IMR-90 (cell line): ENCODE results near the gene PLCL1. TPM values are rescaled to one million over a fixed set of nuclear protein-coding genes. Genes with fewer than 3 reads are reported as not detected.

Experiments
- ATAC-seq: fragments of 200-7000 bp; cut with Tn5 transposase; 2 replicates; pipeline ENCODE4 v1.9.1; 2020; ENCODE audit warnings: low read depth, mild to moderate bottlenecking, moderate library complexity
- BruUV-seq: library from RNA; stranded (reverse); fragments of 400-500 nt; replicated peaks from 2 replicates; lab custom pipeline; 2021; lab: Mats Ljungman, UMichigan
- CTCF ChIA-PET: fragments of 300-600 bp; formaldehyde crosslinking; extraction: SDS; loops from one replicate; lab custom pipeline; 2021; ENCODE audit warnings: antibody characterized with exemption; lab: Yijun Ruan, JAX
- POLR2A ChIA-PET: fragments of 300-600 bp; sonication (Branson Sonifier 250); formaldehyde crosslinking; loops from one replicate; lab custom pipeline; 2022; ENCODE audit warnings: antibody characterized with exemption; ENCODE audit not compliant: unreplicated experiment; lab: Charles Lee
- DNase-seq: peaks from one replicate; pipeline ENCODE4 v3.0.0; 2013
- H2AFZ ChIP-seq: replicated peaks from 2 replicates; pipeline ENCODE3; 2013; ENCODE audit warnings: low read length, mild to moderate bottlenecking; ENCODE audit not compliant: poor library complexity
- H2AK5ac ChIP-seq: 2 replicates; pipeline ENCODE4 v1.6.1; 2013; ENCODE audit warnings: low read depth, low read length, inconsistent platforms
- H2AK9ac ChIP-seq: replicated peaks from 2 replicates; pipeline ENCODE3; 2013; ENCODE audit warnings: mild to moderate bottlenecking, low read depth, low read length, moderate library complexity; ENCODE audit not compliant: poor library complexity
- H2BK120ac ChIP-seq: 2 replicates; pipeline ENCODE4 v1.6.1; 2013; ENCODE audit warnings: low read depth, low read length, inconsistent platforms
- H2BK15ac ChIP-seq: 3 replicates; pipeline ENCODE4 v1.6.1; 2013; ENCODE audit warnings: low read depth, low read length, inconsistent platforms
- H2BK20ac ChIP-seq: 2 replicates; pipeline ENCODE4 v1.6.1; 2013; ENCODE audit warnings: low read depth, mild to moderate bottlenecking, inconsistent platforms, low read length, moderate library complexity
- H2BK5ac ChIP-seq: 2 replicates; pipeline ENCODE4 v1.6.1; 2013; ENCODE audit warnings: mild to moderate bottlenecking, low read depth, low read length, inconsistent platforms; ENCODE audit not compliant: poor library complexity, severe bottlenecking
- H3K14ac ChIP-seq: replicated peaks from 2 replicates; pipeline ENCODE4 v1.6.1; 2013; ENCODE audit warnings: low read depth, low read length, inconsistent platforms
- H3K18ac ChIP-seq: 2 replicates; pipeline ENCODE4 v1.6.1; 2013; ENCODE audit warnings: low read depth, low read length, control low read depth
- H3K23ac ChIP-seq: 2 replicates; pipeline ENCODE4 v1.6.1; 2013; ENCODE audit warnings: low read depth, low read length, inconsistent platforms
- H3K27ac ChIP-seq: 2 replicates; pipeline ENCODE4 v1.5.1; 2013; ENCODE audit warnings: mild to moderate bottlenecking, control low read depth, low read length; ENCODE audit not compliant: insufficient read depth
- H3K27me3 ChIP-seq: 2 replicates; pipeline ENCODE4 v1.6.1; 2013; ENCODE audit warnings: low read length; ENCODE audit not compliant: control insufficient read depth, insufficient read depth
- H3K36me3 ChIP-seq: 2 replicates; pipeline ENCODE4 v1.6.1; 2013; ENCODE audit warnings: low read length, mixed read lengths; ENCODE audit not compliant: control insufficient read depth, insufficient read depth
- H3K4ac ChIP-seq: 2 replicates; pipeline ENCODE4 v1.6.1; 2013; ENCODE audit warnings: low read depth, low read length, inconsistent platforms
- H3K4me1 ChIP-seq: 2 replicates; pipeline ENCODE4 v1.6.1; 2013; ENCODE audit warnings: low read length, mixed read lengths; ENCODE audit not compliant: control insufficient read depth, insufficient read depth
- H3K4me2 ChIP-seq: 2 replicates; pipeline ENCODE4 v1.6.1; 2013; ENCODE audit warnings: low read depth, mild to moderate bottlenecking, control low read depth, low read length, moderate library complexity
- H3K4me3 ChIP-seq: 2 replicates; pipeline ENCODE4 v1.5.1; 2013; ENCODE audit warnings: low read depth, mild to moderate bottlenecking, control low read depth, low read length, moderate library complexity; ENCODE audit not compliant: insufficient read depth
- H3K56ac ChIP-seq: 2 replicates; pipeline ENCODE4 v1.6.1; 2013; ENCODE audit warnings: low read length, inconsistent platforms; ENCODE audit not compliant: insufficient read depth; ENCODE audit errors: extremely low read depth
- H3K79me1 ChIP-seq, 2 experiments: 2 replicates each; pipeline ENCODE4 v1.6.1; 2013; ENCODE audit warnings: low read length in 2 of 2, inconsistent platforms in 1 of 2, low read depth in 1 of 2
- H3K9ac ChIP-seq: 2 replicates; pipeline ENCODE4 v1.6.1; 2013; ENCODE audit warnings: low read depth, low read length, control low read depth
- H3K9me1 ChIP-seq: 2 replicates; pipeline ENCODE4 v1.6.1; 2013; ENCODE audit warnings: low read length, inconsistent platforms; ENCODE audit not compliant: insufficient read depth
- H3K9me3 ChIP-seq: 2 replicates; pipeline ENCODE4 v1.6.1; 2013; ENCODE audit warnings: low read length; ENCODE audit not compliant: control insufficient read depth, insufficient read depth
- H4K20me1 ChIP-seq: 2 replicates; pipeline ENCODE4 v1.6.1; 2013; ENCODE audit warnings: low read length, inconsistent platforms; ENCODE audit not compliant: insufficient read depth
- H4K5ac ChIP-seq: 2 replicates; pipeline ENCODE4 v1.6.1; 2013; ENCODE audit warnings: mild to moderate bottlenecking, low read depth, low read length, control low read depth
- H4K8ac ChIP-seq, 2 experiments: 2 replicates each; pipeline ENCODE4 v1.6.1; 2013; ENCODE audit warnings: low read depth in 2 of 2, low read length in 2 of 2, control low read depth in 1 of 2, inconsistent platforms in 1 of 2
- H4K91ac ChIP-seq: 2 replicates; pipeline ENCODE4 v1.6.1; 2013; ENCODE audit warnings: low read depth, low read length, inconsistent platforms; ENCODE audit not compliant: insufficient read depth
- RCOR1 ChIP-seq: IDR thresholded peaks from 2 replicates; pipeline ENCODE4 v1.6.1; 2012; ENCODE audit warnings: mild to moderate bottlenecking, low read length, improper control_type of control experiment; ENCODE audit not compliant: insufficient replicate concordance
- dilution Hi-C: fragments of 300-500 bp; cut with HindIII; formaldehyde crosslinking; loops from one replicate; pipeline ENCODE4 v1.14.3; 2018; ENCODE audit warnings: low sequenced_read_pairs; ENCODE audit not compliant: unreplicated experiment
- in situ Hi-C: fragments of 300-500 bp; cut with MboI; formaldehyde crosslinking; loops from 3 replicates; pipeline ENCODE4 v1.14.3; 2019; ENCODE audit warnings: low sequenced_read_pairs, inconsistent platforms, mixed read lengths
- intact Hi-C: fragments of 100-400 bp; cut with micrococcal nuclease; formaldehyde crosslinking; loops from 2 replicates; pipeline ENCODE4 v1.10.0; 2022
- polyA plus RNA-seq, 3 experiments: library from polyadenylated mRNA; depleted of rRNA; stranded (reverse); fragments of >200 nt; gene quantifications; 2 replicates each; pipeline ENCODE4 v1.2.3, GENCODE V29; 2012; ENCODE audit warnings: low replicate concordance in 1 of 3
- total RNA-seq: library from RNA; depleted of rRNA; stranded (reverse); fragments of >200 nt; gene quantifications from 2 replicates; pipeline ENCODE4 v1.2.3, GENCODE V29; 2012

Gene PLCL1
- total and polyA plus RNA-seq, 2 of the 4 experiments (the other 2 are of a cell fraction) = 0.14 to 0.18 TPM

DNA sequence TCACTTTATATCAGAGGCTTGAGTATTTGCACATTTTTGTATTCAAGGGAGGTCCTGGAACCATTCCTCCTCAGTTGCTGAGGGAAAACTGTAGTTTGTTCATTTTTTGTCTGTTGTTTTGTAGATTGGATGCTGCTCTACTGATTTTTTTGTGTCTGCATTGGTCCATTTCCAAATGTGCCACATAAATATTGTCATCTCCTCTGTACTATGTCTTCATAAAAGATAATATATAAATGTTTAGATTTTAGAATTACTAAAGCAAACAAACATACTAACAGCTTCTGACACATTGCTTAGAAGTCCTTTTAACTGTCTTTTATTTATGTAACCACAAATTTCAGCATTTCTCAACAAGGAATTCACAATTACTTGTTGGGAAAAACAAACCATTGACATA is 356.8 kb downstream of the PLCL1 start:
- Histone ChIP-seq H3K18ac (no peak overlapping the region), H3K36me3 (no peaks in the 10 kb centered on the region), H4K20me1 (no peaks in the 10 kb centered on the region), H3K79me1 (no peaks in the 10 kb centered on the region), H3K4me2 (no peak overlapping the region), H2BK120ac (no peak overlapping the region), H3K27me3 (no peaks in the 10 kb centered on the region), H3K56ac (no peak overlapping the region), H3K4me1 (no peaks in the 10 kb centered on the region), H3K23ac (no peak overlapping the region), H2BK15ac (no peak overlapping the region), H2BK20ac (no peak overlapping the region), H4K8ac (no peak overlapping the region), H3K9ac (no peak overlapping the region), H2AFZ (no peak overlapping the region), H3K9me1 (no peaks in the 10 kb centered on the region), H3K9me3 (no peaks in the 10 kb centered on the region), H2AK5ac (no peak overlapping the region), H4K91ac (no peak overlapping the region), H2BK5ac (no peak overlapping the region), H3K27ac (no peak overlapping the region), H3K4me3 (no peak overlapping the region), H3K4ac (no peak overlapping the region), H3K14ac (no peak overlapping the region), H4K5ac (no peak overlapping the region), H2AK9ac (no peak overlapping the region)
- intact Hi-C loops = no loop called here
- in situ Hi-C loops = no loop called here
- no peak for TF ChIP-seq RCOR1
- DNase-seq (no peak), ATAC-seq (no peak)
- CTCF ChIA-PET = no interaction called here
- no TSS peak for BruUV-seq
- dilution Hi-C loops = no loop called here
- POLR2A ChIA-PET = no interaction called here
